Amniotic epithelial cell (primary cell): Measurements from ENCODE around the gene ULK4.

Experiments
- DNase-seq: peaks from one replicate; pipeline ENCODE4 v3.0.0-alpha.2; 2010; ENCODE audit warnings: low read depth

Gene ULK4

DNA sequence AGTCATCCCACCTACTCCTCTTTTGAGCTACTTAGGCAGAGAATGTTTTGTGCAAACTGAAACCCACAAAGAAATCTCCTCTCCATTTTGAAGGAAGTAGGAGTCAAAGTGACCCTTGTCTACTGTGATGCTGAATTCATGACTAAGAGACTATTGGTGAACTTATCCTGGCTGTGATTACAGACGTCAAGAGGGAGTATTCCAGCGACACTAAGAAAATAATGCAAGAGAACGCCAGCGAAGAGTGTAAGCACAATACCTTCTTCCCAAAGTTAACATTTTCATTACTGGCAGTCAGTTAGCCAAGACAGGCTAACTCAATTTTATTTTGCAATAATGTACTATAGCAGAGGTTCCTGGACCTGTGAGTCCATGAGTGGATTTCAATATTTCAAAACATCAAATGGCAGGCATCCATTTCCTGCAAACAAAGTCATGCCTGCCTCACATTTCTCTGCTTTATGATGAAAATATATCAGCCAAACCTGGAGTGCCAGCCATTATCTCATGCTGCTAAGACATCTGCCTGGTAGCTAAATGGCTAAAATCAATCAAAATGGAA lies 703.6 kb downstream of the ULK4 start:
- no peak for DNase-seq

- DNase-seq, result no peak
Measured at GRCh38 chr3:41251593-41251992, 710.3 kb downstream of the ULK4 start.

GRCh38 chr3:41250825-41251224 lies 711.1 kb downstream of the ULK4 start:
- DNase-seq, result no peak

DNA sequence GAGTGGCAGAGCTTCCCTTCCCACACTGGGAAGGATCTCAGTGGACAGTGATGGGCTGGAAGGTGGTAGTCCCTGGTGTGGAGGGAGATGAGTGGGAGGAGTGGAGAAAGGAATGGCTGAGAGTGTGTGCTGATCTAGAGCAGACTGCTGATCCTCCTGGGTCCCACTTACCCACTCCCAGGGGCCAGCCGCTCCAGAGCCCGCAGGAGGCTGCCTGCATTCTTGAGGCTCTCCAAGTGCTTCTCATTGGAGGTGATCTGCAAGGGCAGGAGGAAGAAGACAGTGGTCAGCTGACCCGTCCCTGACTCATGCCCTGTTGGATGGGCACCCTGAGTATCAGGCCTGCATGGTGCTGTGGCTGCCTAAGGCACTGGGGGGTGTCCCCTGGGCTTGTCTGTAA lies 712.6 kb downstream of the ULK4 start:
- DNase-seq, result no peak

DNA sequence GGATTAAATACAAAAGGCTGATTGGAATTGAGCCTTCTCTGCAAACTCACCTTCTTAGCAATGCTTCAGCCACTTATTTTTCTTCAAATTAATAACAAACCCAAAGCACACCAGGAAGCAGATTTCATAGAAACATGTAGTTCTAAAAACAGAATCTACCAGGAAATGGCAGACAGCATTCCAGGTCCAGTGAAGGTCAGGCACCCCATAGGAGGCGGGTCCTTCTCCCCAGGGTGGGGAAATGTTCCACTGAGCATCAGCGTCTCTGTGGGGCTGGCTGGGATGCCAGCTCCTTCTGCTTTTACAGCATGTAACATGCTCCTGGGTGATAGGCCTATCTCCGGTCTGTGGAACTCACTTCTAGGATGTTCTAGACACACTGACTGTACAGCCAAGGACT lies 713.4 kb downstream of the ULK4 start:
- DNase-seq, result no peak

GRCh38 chr3:41247055-41248004 lies 714.6 kb downstream of the ULK4 start:
- DNase-seq, result no peak

DNA sequence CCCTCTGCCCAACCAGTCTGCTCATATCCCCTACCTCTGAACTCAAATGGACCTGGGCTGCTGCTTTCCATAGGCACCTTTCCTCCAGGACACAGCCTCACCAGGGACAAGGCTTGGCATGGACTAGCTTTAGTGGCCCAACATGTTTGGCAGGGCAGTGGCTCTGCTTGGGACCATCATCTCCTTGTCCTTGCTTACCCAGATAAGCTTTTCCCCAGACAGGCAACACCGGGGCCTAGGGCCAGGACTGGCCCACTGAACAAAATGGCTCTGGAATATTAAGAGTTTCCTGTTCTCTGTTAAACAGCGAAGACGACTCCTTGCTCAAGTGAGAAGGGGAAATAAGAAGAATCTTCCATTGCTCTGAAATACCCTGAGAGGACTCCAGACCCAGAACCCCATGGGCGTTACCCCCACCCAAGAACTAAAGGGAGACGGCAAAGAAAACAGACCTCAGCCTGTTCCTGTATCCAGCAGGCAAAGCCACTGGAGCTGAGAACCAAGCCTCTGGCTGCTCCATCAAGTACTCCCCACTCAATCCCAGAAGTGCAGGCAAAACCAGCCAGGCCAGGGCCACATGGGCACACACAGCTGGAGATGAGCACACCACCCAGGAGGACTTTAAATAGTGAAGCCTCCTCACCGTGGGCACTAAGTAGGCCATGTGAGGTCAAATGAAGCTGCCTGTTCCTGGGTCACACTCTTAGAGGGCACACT lies 717.1 kb downstream of the ULK4 start:
- no peak for DNase-seq

- DNase-seq, result no peak
Measured at GRCh38 chr3:41243183-41243582, 718.7 kb downstream of the ULK4 start.

- no peak for DNase-seq
Measured at GRCh38 chr3:41241800-41242571, 719.9 kb downstream of the ULK4 start.

GRCh38 chr3:41241161-41241560 lies 720.7 kb downstream of the ULK4 start:
- no peak for DNase-seq

- DNase-seq, result no peak
Measured at GRCh38 chr3:41239587-41239986, 722.3 kb downstream of the ULK4 start.

DNA sequence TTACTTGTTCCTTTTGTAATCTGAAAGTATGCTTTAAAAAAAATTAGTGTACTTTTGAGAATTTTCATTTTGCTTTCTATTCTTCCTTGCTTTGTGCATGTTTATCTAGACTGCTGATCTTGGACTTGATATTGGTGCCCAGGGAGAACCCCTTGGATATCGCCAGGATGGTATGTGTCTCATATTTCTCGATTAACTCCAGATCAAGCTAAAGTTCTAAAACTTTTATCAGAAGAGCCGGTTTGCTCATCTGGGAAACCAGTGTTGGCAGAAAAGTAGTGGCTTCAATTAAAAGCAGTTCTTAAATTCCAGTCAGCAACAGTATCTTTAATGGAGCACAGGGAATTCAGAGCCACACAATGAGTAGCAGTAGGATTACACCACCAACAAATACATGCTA lies 724.0 kb downstream of the ULK4 start:
- no peak for DNase-seq

- DNase-seq, result no peak
Measured at GRCh38 chr3:41236228-41236627, 725.7 kb downstream of the ULK4 start.

DNA sequence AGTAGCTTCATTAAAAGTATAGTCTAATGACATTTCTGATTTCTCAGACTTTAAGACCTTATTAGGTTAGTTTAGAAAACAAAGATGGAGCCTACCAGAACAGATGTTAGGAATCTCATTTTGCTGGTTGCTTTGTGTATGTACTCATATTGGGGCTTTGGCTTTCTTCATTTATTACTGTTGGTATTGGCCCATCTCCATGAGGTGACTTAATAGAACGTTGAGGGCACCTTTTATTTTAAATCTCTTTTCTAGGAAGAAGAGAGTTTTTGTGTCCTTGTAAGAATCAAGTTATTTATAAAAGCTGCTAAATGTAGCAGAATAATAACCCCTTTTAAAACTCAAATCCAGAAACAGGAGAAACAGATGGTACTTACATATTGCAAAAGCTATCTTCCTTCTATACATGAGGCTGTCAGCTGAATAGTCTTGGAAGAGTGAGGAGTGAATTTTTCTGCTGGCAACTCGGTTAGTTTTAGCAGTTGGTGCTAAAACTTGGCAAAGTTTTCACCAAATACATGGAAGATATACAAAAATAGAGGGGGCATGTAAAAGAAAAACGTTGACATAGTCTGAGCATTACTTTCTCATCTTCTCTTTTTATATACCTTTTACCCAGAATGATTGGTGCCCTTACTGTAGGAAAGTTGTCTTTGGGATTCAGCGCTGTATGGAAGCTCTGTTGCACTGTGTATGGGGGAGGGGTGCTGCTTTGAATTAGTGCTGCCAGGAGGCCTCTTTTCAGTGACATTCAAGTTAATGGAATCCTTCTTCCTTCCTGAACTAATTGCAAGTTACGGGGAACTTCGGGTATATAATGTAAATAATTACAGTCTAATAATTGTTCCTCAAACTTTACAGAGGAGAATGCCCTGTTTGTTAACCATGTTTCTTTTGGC lies 726.8 kb downstream of the ULK4 start:
- no peak for DNase-seq

GRCh38 chr3:41224120-41224806 lies 737.6 kb downstream of the ULK4 start:
- peak; percentile 86 for DNase-seq

DNA sequence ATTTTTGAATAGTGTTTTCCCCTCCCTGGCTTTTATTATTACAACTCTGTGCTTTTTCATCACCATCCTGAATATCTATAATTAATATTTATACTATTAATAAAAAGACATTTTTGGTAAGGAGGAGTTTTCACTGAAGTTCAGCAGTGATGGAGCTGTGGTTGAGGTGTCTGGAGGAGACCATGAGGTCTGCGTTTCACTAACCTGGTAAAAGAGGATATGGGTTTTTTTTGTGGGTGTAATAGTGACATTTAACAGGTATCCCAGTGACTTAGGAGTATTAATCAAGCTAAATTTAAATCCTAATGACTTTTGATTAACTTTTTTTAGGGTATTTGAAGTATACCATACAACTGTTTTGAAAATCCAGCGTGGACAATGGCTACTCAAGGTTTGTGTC lies 738.2 kb downstream of the ULK4 start:
- no peak for DNase-seq

DNA sequence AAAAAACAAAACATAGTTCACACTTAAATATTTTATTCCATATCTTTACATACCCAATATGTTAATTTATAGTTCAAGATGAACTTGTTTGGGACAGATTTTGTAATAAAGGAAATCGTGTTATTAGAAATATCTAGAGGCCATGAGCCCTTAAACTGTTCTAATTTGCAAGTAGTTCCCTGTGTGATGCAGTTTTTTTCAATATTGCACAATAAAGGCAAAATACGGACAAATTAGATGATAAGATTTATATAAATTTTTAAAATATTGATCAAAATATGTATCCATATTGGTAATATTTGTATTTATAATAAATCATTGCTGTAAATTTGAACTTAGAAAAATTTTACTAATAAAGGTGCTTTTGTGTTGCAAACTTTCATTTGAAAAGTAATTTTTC lies 738.8 kb downstream of the ULK4 start:
- no peak for DNase-seq

- no peak for DNase-seq
Measured at GRCh38 chr3:41222501-41222900, 739.4 kb downstream of the ULK4 start.

- DNase-seq, result no peak
Measured at GRCh38 chr3:41222012-41222411, 739.9 kb downstream of the ULK4 start.

- no peak for DNase-seq
Measured at GRCh38 chr3:41220906-41221677, 740.8 kb downstream of the ULK4 start.
